HG03442 (cell line): Measurements from ENCODE around the gene EGFR.
"Not testable (repeated sequence)": the region's sequence is repeated elsewhere in the genome, so short reads cannot be mapped to it uniquely, and the experiment has no call there.

ENCODE experiments used
- ATAC-seq: cut with Tn5 transposase; IDR thresholded peaks from one replicate; pipeline ENCODE4 v1.9.1; 2021; ENCODE audit warnings: mild to moderate bottlenecking, moderate library complexity; ENCODE audit not compliant: unreplicated experiment

EGFR gene

DNA sequence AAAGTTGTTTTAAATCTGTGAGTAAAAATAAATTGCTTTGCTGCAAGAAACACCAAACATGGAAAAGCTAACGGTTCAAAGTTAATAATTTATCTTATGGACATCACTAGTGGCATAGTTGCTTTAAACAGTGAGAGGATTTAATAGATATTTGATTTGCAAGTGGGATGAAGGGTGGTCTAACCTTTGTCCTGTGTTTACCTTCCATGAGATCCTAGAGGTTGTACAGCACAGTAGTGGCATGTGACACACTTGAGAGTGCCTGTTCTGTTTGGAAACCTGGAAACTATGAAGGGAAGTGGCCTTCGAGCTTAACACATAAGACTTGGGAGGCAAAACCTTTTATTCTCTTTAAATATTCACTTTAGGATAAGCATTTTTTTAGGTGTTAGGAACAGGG lies 16.0 kb downstream of the EGFR start:
- no peak for ATAC-seq

DNA sequence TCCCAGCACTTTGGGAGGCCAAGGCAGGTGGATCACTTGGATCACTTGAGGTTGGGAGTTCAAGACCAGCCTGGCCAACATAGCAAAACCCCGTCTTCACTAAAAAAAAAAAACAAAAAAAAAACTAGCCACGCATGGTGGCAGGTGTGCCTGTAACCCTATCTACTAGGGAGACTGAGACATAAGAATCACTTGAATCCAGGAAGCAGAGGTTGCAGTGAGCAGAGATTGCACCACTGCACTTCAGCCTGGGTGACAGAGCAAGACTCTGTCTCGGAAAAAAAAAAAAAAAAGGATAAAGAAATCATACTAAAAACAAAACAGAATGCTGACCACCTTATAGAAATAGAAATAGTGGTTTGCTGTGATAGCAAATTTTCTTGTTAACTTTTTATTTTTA lies 16.6 kb downstream of the EGFR start:
- ATAC-seq, result not testable (repeated sequence)

- no peak for ATAC-seq
These were observed 18.3 kb downstream of the EGFR start for GRCh38 chr7:55036950-55037736.

DNA sequence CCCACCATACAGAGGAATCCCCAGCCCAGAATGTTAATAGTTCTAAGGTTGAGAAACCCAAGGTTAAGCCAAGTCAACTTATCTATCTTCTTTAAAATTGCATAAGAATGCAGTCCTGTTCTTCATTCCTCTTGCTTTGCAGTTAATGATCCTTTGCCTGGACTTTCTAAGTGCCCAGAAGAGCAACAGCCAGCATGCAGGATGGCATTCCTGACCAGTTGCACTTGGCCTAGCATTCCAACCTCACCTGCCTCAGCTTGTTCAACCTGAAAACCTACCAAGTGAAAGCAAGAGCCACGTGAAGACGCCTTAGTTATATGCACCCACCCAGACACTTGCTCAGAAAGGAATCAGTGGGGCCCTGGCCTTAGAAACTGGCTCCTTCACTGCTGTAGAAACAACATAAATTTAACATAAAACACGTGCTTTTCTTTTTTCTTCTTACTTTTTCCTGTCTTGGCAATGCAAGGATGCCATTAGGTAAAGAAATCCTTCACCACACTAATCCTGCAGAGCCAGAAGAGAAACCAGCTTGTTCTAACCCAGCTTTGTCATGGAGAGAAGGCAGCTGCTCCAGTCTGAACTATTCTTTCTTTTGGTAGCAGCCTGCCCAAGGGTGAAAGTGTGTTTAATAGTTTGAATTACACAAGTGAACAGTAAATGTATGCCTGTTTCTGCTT lies 25.0 kb downstream of the EGFR start:
- ATAC-seq, result no peak

- no peak for ATAC-seq
These were observed 25.5 kb downstream of the EGFR start for GRCh38 chr7:55044371-55044717.

DNA sequence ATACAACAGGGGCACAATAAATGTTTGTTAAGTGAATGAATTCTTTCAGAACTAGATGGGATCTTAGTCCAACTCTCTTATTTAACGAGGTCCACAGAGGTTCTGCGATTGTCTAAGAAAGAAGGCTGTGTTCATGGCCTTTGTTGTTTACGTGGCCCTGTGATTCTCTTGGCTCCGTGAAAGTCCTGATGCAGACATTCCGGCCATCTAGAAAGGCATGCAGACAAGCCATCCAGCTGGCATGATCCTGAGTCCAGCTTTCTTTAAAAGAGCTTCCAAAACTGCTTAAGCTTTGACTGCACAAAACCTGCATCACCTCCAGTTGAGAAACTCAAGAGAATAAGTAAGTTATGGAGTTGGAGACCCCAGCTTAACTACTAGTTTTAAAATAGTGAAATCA lies 26.0 kb downstream of the EGFR start:
- ATAC-seq, result no peak

DNA sequence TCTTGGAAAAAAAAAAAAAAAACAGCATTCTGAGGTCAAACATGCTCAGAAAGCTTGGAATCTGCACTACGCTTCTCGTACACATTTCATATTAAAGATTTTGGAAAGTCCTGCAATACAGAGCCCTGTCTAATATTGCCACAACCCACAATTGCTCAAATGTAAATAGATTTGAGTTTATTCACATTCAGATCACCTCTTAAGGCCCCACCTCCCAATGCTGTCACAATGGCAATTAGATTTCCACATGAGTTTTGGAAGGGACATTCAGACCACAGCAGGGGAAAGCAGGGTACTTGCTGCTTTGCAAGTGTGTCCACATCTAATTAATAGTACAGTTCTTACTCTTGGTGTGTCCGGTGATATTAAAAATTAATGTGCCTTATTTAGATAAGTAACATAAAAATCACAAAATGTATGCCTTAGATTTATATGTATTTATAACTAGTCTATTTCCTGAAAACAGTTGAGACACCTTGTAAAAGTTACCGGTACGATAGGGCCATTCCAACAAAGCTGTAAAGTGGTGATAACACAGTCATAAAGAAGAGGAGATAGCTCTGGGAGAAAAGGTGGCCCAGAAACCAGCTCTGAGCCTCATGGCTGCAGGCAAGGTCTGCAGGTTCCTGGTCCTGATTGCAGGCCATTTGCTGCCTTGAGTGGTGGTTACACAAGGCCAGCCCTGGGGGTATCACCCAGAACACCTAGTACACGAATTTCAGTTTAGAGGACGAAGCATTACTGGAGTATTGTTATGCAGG lies 27.9 kb downstream of the EGFR start:
- no peak for ATAC-seq

DNA sequence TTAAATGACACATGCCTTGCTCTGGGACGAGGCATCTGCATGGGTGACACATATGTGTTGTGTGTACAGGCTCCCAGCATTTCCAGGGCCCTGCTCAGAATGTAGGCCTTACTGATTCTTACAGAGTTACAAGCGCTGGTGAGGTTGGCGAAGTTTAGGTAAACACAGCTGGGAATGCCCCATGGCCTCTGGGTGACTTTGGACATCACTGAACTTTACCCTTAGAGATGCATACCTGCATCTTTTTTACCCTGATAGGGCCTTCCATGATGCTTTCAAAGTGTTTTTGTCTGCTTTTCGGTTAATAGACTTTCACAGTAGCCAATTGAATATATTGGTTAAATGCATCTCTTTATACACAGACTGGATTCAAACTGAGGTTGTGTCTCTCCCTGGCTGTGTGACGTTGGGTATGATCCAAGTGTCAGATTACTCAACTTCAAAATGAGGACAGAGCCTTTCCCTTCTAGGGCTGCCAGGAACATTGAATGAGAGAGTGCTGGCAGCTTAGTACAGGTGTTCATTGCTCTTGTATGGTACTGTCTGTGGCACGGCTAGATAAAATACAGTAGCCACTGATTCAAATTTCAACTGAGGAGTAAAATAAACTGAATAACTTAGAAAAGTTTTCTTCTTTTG lies 29.5 kb downstream of the EGFR start:
- no peak for ATAC-seq

- ATAC-seq, result no peak
These were observed 31.5 kb downstream of the EGFR start for GRCh38 chr7:55050281-55050680.

DNA sequence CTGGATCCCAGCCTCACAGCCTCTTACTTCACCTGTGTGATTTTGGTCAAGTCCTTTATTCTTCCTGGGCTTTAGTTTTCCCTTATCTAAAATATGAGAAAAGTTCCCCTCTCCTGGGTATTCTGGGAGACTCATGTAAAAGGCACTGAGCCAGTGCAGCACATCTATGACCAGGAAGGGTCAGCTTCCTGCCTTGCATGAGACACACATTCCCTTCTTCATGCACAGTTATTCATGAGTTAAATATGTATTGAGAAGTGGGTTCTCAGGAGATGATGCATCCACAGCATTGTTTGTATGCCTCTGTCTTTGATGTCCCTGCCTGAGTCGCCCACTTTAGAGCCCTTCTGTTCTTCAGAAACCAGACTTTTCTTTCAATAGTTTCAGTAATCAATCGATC lies 33.3 kb downstream of the EGFR start:
- no peak for ATAC-seq

- ATAC-seq, result no peak
These were observed 34.1 kb downstream of the EGFR start for GRCh38 chr7:55052741-55053427.

GRCh38 chr7:55053651-55054571 lies 35.1 kb downstream of the EGFR start:
- no peak for ATAC-seq

GRCh38 chr7:55054758-55055157 lies 35.9 kb downstream of the EGFR start:
- ATAC-seq, result no peak

GRCh38 chr7:55055479-55055878 lies 36.7 kb downstream of the EGFR start:
- ATAC-seq, result no peak

- no peak for ATAC-seq
These were observed 37.3 kb downstream of the EGFR start for GRCh38 chr7:55056068-55056467.

- ATAC-seq, result no peak
These were observed 38.0 kb downstream of the EGFR start for GRCh38 chr7:55056577-55057480.

GRCh38 chr7:55058314-55058713 lies 39.5 kb downstream of the EGFR start:
- no peak for ATAC-seq

- no peak for ATAC-seq
These were observed 40.2 kb downstream of the EGFR start for GRCh38 chr7:55059021-55059420.

- ATAC-seq, result no peak
These were observed 41.3 kb downstream of the EGFR start for GRCh38 chr7:55060085-55060484.
